ENCODE results near the gene BICRA. TPM values are rescaled to one million over a fixed set of nuclear protein-coding genes. Genes with fewer than 3 reads are reported as not detected.

BICRA gene
- total and polyA plus RNA-seq, 9 of the 15 experiments (the other 6 are each of a cell fraction or from before 2014, with no cell fraction given): 0.01 to 8.8 (median 1.2) TPM

DNA sequence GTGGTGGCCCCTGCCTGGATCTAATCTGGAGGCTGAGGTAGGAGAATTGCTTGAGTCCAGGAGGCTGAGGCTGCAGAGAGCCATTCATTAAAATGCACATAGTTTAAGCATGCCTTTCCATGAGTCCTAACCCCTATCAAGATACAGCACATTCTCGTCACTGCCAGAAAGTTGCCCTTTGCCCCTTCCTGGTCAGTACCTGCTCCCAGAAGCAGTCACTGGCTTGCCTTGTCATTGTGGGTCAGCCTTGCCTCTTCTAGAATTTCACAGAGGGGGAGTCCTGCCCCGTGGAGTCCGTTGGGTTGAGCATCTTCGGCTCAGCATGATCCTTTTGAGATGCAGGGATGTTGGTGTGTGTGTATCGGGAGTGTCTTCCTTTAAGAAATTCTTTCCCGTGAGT is 10.8 kb downstream of the BICRA start (continued):
- TF ChIP-seq ZSCAN32 (CRISPR knock-in tag; IDR thresholded peaks at IDR 0.05) (no peak), NFE2 (IDR thresholded peaks at IDR 0.05; ENCODE audit: low read depth) (peak; percentile 37; the same call in 1 of the 2 replicates), WHSC1 (IDR thresholded peaks at IDR 0.05; ENCODE audit: low read length) (no peak), HLTF (IDR thresholded peaks at IDR 0.05) (no peak), CC2D1A (IDR thresholded peaks at IDR 0.05) (no peak)

DNA sequence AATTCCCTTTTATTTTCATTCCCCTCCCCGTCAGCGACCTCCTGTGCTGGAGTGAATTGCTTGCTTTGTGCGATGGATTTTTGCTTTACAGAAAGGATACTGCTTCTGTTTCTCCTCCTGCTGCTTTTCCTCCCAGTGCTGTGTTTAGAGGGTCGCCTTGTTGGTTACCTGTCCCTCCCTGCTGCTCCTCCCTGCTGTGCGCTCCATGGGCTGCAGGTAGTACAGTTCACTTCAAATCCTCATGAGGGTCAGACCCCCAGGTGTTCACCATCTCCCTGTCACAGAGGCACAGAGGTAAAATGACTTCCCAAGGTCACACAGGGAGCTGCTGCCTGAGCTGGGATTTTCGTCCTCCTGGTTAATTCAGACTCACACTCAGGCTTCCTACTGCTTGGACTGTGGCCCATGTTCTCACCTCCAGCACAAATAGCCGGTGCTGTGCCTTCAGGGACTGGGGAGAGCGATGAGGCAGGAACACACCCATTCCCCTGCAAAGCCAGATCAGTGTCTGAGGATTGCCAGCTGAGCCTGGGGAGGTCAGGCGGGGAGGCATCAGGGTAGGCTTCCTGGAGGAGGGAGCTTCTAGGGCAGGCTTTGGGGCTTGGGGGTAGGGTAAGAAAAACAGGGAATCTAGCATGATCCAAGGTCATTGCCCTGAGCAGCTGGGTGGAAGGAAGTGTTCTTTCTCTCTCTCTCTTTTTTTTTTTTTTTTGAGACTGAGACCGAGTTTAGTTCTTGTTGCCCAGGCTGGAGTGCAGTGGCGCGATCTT is 14.4 kb downstream of the BICRA start:
- no TSS peak for BruUV-seq (replicated peaks)
- ATAC-seq (no peak; the same call in 2 of the 3 replicates), DNase-seq (ENCODE audit: extremely low read depth in 1 of 4, low spot score in 3 of 4) (no peak), FAIRE-seq (no peak)
- Histone ChIP-seq H3K27ac (ENCODE audit: extremely low read depth, low read depth, low read length) (no peak overlapping the region), H3K4me3 (no peak overlapping the region), H2AFZ (ENCODE audit: low read depth, low read length) (no peak overlapping the region), H3K9me3 (replicated peaks; ENCODE audit: control insufficient read depth, insufficient read depth, low read depth, low read length) (no peaks in the 10 kb centered on the region), H3K4me1 (replicated peaks in 1 of 2; ENCODE audit: control insufficient read depth in 2 of 2, insufficient read depth in 2 of 2, low read length in 2 of 2) (peaks cover 8 to 29% of the 10 kb centered on the region in 2 experiments; a peak in 4 of 5 replicates), H3K9ac (ENCODE audit: insufficient read depth in 1 of 2, low read depth in 2 of 2, low read length in 2 of 2) (peak overlapping the region in 1 of 2 experiments; percentile 86; a peak in 2 of 4 replicates), H4K20me1 (replicated peaks; ENCODE audit: control insufficient read depth, insufficient read depth, low read length) (peaks cover 23% of the 10 kb centered on the region), H3K4me2 (ENCODE audit: insufficient read depth, low read length) (no peak overlapping the region), H3K79me2 (ENCODE audit: control insufficient read depth, insufficient read depth, low read length) (peaks cover 31% of the 10 kb centered on the region), H3K9me1 (ENCODE audit: control insufficient read depth, insufficient read depth, low read length) (no peaks in the 10 kb centered on the region), H3K27me3 (ENCODE audit: control insufficient read depth in 2 of 2, insufficient read depth in 2 of 2, low read length in 2 of 2) (no peaks in the 10 kb centered on the region), H3K36me3 (ENCODE audit: control insufficient read depth, insufficient read depth, low read length) (no peaks in the 10 kb centered on the region; the same call in 2 of the 3 replicates)
- 83% methylated on average over 9 of the region's 12 CpGs for WGBS (ENCODE audit: insufficient coverage, low coverage, missing lambda C conversion rate)
- CTCF ChIA-PET (ENCODE audit: low intra/inter-chr PET ratio): no interaction called here
- TF ChIP-seq POLR3G (IDR thresholded peaks at IDR 0.05; ENCODE audit: extremely low read depth, insufficient read length, insufficient replicate concordance) (no peak), ZFP36 (IDR thresholded peaks at IDR 0.05; ENCODE audit: low read depth, low read length, partially characterized antibody) (peak; percentile 94)
- intact Hi-C loops (cut with micrococcal nuclease): no loop called here
- POLR2A ChIA-PET: no interaction called here
- in situ Hi-C loops (cut with MboI): no loop called here

Measured in K562 (cell line).